Fibroblast of pulmonary artery (primary cell): ENCODE measurements around the gene KCNQ1OT1.

Experiments
- DNase-seq: peaks from one replicate; pipeline ENCODE4 v3.0.0-alpha.2; 2010; ENCODE audit warnings: low read depth
- H3K4me3 ChIP-seq: replicated peaks from 2 replicates; pipeline ENCODE4 v1.5.1; 2011; ENCODE audit warnings: low read depth, mild to moderate bottlenecking, control low read depth, low read length, moderate library complexity
- TF ChIP-seq, protein P1 (sequence below): IDR thresholded peaks from 2 replicates; pipeline ENCODE4 v1.5.1; 2011; ENCODE audit warnings: mild to moderate bottlenecking, control low read depth, low read length, inconsistent platforms; ENCODE audit errors: missing control alignments

The KCNQ1OT1 gene

GRCh38 chr11:2685051-2685450 is 14.7 kb downstream of the KCNQ1OT1 start:
- TF ChIP-seq, protein P1, sequence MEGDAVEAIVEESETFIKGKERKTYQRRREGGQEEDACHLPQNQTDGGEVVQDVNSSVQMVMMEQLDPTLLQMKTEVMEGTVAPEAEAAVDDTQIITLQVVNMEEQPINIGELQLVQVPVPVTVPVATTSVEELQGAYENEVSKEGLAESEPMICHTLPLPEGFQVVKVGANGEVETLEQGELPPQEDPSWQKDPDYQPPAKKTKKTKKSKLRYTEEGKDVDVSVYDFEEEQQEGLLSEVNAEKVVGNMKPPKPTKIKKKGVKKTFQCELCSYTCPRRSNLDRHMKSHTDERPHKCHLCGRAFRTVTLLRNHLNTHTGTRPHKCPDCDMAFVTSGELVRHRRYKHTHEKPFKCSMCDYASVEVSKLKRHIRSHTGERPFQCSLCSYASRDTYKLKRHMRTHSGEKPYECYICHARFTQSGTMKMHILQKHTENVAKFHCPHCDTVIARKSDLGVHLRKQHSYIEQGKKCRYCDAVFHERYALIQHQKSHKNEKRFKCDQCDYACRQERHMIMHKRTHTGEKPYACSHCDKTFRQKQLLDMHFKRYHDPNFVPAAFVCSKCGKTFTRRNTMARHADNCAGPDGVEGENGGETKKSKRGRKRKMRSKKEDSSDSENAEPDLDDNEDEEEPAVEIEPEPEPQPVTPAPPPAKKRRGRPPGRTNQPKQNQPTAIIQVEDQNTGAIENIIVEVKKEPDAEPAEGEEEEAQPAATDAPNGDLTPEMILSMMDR = no peak
- DNase-seq = no peak
- H3K4me3 ChIP-seq = no peak overlapping the region

DNA sequence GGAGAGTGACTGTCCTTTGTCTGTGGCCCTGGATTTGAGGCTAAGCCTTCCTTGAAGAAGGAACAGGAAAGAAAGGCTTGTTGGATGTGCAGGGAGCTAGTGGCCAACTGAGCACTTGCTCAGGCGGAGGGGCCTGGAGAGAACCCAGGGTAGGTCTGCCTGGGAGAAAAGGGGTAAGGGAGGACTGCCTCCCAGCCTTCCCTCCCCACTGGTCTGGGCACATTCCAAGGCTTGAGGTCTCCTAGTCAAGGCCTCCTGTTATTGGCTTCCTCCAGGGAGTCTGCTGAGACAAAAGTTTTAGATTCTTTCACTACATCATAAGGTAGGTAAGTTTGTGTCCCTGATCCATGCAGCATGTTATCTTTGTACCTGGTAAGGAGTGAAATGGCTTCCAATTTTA is 15.2 kb downstream of the KCNQ1OT1 start:
- no peak overlapping the region for H3K4me3 ChIP-seq
- TF ChIP-seq, protein P1 = no peak
- no peak for DNase-seq

DNA sequence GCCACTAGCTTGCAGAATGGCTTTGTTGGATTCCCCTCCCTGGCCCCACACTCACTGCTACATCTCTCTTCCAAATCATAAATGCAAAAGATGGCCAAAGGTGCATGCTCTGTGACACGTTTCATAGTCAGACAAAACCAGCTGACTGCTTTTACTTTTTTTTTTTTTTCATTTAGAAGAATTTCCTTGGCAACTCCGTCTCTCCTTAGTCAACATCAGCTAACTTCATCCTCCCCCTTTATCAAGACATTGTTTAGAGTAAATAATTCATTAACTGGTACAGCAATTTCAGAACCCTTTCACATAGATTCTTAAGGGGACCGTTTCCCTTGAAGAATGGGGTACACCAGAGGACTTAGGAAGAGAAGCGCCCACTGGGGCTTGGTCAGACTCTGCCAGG is 16.0 kb downstream of the KCNQ1OT1 start:
- no peak for DNase-seq
- H3K4me3 ChIP-seq = no peak overlapping the region
- TF ChIP-seq, protein P1 = no peak

DNA sequence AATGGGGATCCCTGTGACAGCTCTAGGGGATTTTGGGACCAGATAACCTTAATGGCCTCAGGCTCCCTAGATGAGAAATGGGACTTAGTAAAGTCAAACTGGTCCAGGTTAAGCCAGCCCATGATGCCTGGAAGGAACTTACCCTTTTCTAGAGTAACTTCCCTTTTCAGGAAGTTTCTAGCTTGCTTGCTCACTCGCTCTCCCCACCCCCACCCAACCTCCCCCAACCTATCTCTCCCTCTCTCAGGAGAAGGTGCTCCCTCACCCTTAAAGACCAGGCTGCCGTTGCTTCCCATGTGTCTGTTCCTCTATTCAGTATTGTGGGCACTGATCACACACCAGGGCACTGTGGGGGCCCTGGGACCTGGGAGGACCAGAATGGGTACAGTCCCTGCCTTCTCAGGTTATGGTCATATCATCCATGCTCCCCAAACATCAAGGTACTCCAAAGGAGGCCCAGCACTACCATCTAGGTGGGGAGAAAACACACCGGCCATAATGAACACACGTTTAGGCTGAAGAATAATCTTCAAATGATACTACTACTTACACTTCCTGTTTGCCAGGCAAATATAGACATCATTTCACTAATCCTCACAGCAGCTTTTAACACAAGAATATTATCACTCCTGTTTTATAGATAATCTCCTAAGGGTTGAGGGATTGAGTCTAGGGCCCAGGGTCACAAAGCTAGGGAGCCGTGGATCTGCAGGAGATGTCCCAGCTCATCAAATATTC is 18.2 kb downstream of the KCNQ1OT1 start:
- no peak overlapping the region for H3K4me3 ChIP-seq
- TF ChIP-seq, protein P1 = no peak
- no peak for DNase-seq

DNA sequence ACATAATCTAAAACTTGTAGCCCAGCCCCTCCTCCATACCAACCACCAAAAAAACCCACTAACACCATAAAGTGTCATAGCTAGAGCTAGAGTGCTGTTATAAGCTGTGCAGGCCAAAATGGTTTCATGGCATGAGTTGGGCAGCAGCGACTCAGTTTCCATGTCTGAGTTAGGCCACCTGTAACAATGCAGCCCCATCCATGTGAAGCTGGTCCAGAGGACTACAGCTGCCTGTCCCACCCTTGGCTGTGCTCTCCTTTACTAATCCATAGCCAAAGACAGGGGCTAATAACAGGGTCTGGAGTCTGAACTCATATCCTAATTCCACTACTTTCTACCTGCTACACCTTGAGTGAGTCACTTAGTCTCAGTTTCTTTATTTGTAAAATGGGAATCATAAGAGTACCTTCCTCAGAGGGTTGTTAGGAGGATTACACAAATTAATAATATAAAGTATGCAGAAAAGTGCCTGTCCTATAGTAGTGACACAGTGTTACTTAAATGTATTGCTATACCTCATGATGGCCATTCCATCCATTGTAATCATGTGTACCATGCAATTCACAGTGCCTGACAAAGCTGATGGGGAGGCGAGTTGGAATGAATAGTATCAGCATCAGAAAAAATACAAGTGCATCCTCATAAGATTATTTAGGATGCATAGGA is 20.6 kb downstream of the KCNQ1OT1 start:
- DNase-seq = no peak
- TF ChIP-seq, protein P1 = no peak
- H3K4me3 ChIP-seq = no peak overlapping the region

GRCh38 chr11:2678396-2678795 is 21.4 kb downstream of the KCNQ1OT1 start:
- DNase-seq = no peak
- TF ChIP-seq, protein P1 = no peak
- no peak overlapping the region for H3K4me3 ChIP-seq
